ENCODE measurements around the gene PRPF31. TPM values are rescaled to one million over a fixed set of nuclear protein-coding genes. Genes with fewer than 3 reads are reported as not detected.

The PRPF31 gene
- total RNA-seq, 1 donor: 46.7 TPM

DNA sequence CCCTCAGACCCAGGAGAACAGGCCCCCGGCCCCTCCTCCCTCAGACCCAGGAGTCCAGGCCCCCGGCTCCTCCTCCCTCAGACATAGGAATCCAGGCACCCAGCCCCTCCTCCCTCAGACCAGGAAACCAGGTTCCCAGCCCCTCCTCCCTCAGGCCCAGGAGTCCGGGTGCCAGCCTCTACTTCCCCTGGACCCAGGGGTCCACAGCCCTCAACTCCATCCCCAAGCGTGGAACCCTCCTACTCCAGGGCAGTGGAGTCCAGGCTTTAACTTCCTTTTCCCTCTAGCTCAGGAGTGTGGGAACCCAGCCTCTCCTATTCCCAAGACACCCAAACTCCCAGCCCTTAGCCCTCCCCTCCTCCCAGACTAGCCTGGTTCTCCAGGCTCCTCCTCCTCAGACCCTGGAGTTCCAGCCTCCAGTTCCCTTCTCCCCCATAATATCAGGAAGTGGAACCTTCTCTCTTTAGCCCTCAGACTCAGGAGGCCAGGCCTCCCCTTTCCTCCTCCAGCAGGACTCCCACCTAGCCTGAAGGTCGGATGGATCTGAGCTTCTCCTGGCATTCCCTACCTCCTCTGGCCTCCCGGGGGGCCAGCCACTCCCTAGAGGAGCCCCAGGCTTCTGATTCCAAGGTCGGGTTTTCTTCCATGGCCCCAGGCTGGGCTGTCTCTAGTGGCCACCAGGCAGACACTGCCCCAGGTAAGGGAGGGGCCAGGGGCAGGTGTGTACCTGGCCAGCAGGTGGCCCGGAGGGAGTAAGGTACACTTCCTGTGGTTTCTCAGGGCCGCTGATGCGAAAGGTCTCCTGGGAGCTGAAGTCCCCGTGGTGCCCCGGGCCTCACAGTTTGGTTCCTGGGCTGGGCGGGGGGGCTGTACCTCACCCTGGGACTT is 57.2 kb downstream of the PRPF31 start, which contains the start of gene TMC4:
TSS of gene TMC4 (minus strand) at position 690 of the 888 bp plus-strand sequence. CDS start at position 647, 43 bp downstream.
- Histone ChIP-seq H4K20me1 (ENCODE audit: insufficient read depth, low read length) (no peaks in the 10 kb centered on the region), H2AFZ (ENCODE audit: low read length) (no peak within 1 kb of the TSS), H3K79me2 (ENCODE audit: insufficient read depth, low read length) (no peaks in the 10 kb centered on the region), H3K36me3 (ENCODE audit: insufficient read depth, low read length) (peaks cover 8% of the 10 kb centered on the region), H3K4me3 (ENCODE audit: insufficient read depth, low read length) (no peak within 1 kb of the TSS), H3K27ac (ENCODE audit: low read depth, low read length) (no peak within 1 kb of the TSS), H3K9me3 (ENCODE audit: low read depth, low read length) (no peaks in the 10 kb centered on the region), H3K27me3 (ENCODE audit: insufficient read depth, low read length) (no peaks in the 10 kb centered on the region), H3K4me2 (ENCODE audit: insufficient read depth, low read length) (no peak within 1 kb of the TSS), H3K4me1 (ENCODE audit: insufficient read depth, low read length) (peaks cover 2% of the 10 kb centered on the region)
- peak; percentile 95 for DNase-seq (ENCODE audit: insufficient read length, low spot score, missing footprints)
- no peak for TF ChIP-seq CTCF (IDR thresholded peaks at IDR 0.05; ENCODE audit: extremely low read depth, low read depth, low read length)

- H3K4me2 ChIP-seq (ENCODE audit: insufficient read depth, low read length): no peak overlapping the region
- H3K4me3 ChIP-seq (ENCODE audit: insufficient read depth, low read length): no peak overlapping the region
- no peaks in the 10 kb centered on the region for H4K20me1 ChIP-seq (ENCODE audit: insufficient read depth, low read length)
- TF ChIP-seq CTCF (IDR thresholded peaks at IDR 0.05; ENCODE audit: extremely low read depth, low read depth, low read length): no peak
- no peaks in the 10 kb centered on the region for H3K9me3 ChIP-seq (ENCODE audit: low read depth, low read length)
- H3K4me1 ChIP-seq (ENCODE audit: insufficient read depth, low read length): peaks cover 2% of the 10 kb centered on the region
- DNase-seq (ENCODE audit: insufficient read length, low spot score, missing footprints): peak; percentile 55
- no peak overlapping the region for H3K27ac ChIP-seq (ENCODE audit: low read depth, low read length)
- no peaks in the 10 kb centered on the region for H3K27me3 ChIP-seq (ENCODE audit: insufficient read depth, low read length)
- no peak overlapping the region for H2AFZ ChIP-seq (ENCODE audit: low read length)
- peaks cover 13% of the 10 kb centered on the region for H3K36me3 ChIP-seq (ENCODE audit: insufficient read depth, low read length)
- no peaks in the 10 kb centered on the region for H3K79me2 ChIP-seq (ENCODE audit: insufficient read depth, low read length)
Observed at GRCh38 chr19:54173359-54173699, 57.8 kb downstream of the PRPF31 start.

DNA sequence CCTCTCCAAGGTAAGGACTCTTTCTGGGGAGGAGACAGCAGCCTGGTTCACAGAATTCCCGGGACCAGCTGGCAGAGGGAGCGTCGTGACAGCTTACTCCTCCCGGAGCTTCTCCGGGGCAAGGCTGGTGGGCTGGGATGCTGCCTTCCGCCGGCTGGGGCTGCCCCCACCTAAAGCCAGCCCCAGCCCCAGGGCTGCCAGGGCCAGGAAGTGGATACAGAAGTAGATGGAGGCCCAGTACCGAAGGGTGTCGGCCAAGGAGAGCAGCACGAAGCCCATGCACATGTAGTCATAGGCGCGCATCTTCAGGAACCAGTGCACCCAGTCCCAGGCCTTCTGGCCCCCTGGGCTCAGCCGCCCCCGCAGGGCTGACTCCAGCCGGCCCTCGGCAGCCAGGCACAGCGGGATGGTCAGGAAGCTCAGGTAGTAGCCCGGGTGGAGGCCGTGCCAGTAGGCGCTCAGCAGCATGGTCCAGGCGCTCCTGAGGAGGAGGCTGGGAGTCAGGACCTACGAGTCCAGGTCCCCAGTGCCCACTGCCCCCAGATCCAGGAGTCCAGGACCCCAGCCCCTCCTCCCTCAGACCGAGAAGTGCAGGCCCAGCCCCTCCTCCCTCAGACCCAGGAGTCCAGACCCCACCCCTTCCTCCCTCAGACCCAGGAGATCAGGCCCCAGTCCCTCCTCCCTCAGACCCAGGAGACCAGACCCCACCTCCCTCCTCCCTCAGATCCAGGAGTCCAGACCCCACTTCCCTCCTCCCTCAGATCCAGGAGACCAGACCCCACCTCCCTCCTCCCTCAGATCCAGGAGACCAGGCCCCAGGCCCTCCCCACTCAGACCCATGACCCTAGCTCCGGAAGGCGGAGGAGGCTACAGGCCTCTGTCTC is 58.6 kb downstream of the PRPF31 start:
- no peaks in the 10 kb centered on the region for H3K27me3 ChIP-seq (ENCODE audit: insufficient read depth, low read length)
- H3K27ac ChIP-seq (ENCODE audit: low read depth, low read length): no peak overlapping the region
- no peak overlapping the region for H2AFZ ChIP-seq (ENCODE audit: low read length)
- H3K9me3 ChIP-seq (ENCODE audit: low read depth, low read length): no peaks in the 10 kb centered on the region
- TF ChIP-seq CTCF (IDR thresholded peaks at IDR 0.05; ENCODE audit: extremely low read depth, low read depth, low read length): no peak
- peaks cover 3% of the 10 kb centered on the region for H4K20me1 ChIP-seq (ENCODE audit: insufficient read depth, low read length)
- H3K4me3 ChIP-seq (ENCODE audit: insufficient read depth, low read length): no peak overlapping the region
- peaks cover 21% of the 10 kb centered on the region for H3K36me3 ChIP-seq (ENCODE audit: insufficient read depth, low read length)
- H3K4me2 ChIP-seq (ENCODE audit: insufficient read depth, low read length): no peak overlapping the region
- no peaks in the 10 kb centered on the region for H3K79me2 ChIP-seq (ENCODE audit: insufficient read depth, low read length)
- DNase-seq (ENCODE audit: insufficient read length, low spot score, missing footprints): peak; percentile 83
- peaks cover 2% of the 10 kb centered on the region for H3K4me1 ChIP-seq (ENCODE audit: insufficient read depth, low read length)
